HEK293 (cell line): ENCODE data around the gene CELSR1.

Source experiments
- CTCF ChIP-seq: fragments of 450-650 bp; formaldehyde crosslinking; IDR thresholded peaks from 2 replicates; pipeline ENCODE4 v1.5.1; 2016; ENCODE audit warnings: missing biosample characterization, missing genetic modification characterization
- SETDB1 ChIP-seq: IDR thresholded peaks from one replicate; pipeline ENCODE4 v1.6.1; 2017; ENCODE audit warnings: mild to moderate bottlenecking, low read length, moderate library complexity, mixed read lengths; ENCODE audit not compliant: insufficient read length
- ZBTB21 ChIP-seq: fragments of 450-650 bp; formaldehyde crosslinking; IDR thresholded peaks from 2 replicates; pipeline ENCODE4 v1.5.1; 2017; ENCODE audit warnings: missing biosample characterization, missing genetic modification characterization
- ZNF24 ChIP-seq: fragments of 450-650 bp; formaldehyde crosslinking; IDR thresholded peaks from 2 replicates; pipeline ENCODE4 v1.5.1; 2016; ENCODE audit warnings: missing biosample characterization, missing genetic modification characterization
- ZNF514 ChIP-seq: fragments of 450-650 bp; formaldehyde crosslinking; IDR thresholded peaks from 2 replicates; pipeline ENCODE4 v1.5.1; 2016; ENCODE audit warnings: missing biosample characterization, missing genetic modification characterization
- ZNF561 ChIP-seq: fragments of 450-650 bp; IDR thresholded peaks from 2 replicates; pipeline ENCODE4 v1.5.1; 2018; ENCODE audit warnings: missing biosample characterization, missing genetic modification characterization, borderline replicate concordance
- TF ChIP-seq, protein P1 (sequence below): fragments of 450-650 bp; formaldehyde crosslinking; IDR thresholded peaks from 2 replicates; pipeline ENCODE4 v1.5.1; 2016; ENCODE audit warnings: missing biosample characterization, missing genetic modification characterization

DNA sequence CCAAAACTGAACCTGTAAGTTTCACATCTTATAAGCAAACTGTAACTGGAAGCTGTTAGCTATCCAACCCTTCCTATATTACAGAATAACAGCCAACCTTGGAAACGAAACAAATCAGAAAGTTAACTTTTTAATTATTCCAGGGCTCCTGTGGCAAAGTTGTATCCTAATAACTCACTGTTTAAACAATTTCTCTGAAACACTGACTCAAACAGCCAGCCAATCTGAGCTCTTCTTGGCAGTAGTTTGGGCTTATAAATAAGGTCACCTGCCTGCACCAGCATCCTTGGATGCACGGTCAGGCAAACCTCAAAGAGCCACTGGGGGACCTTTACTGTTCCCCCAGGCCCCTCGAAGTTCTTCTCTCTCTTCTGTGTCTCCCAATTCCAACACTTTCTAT lies 5.0 kb downstream of the CELSR1 start:
- TF ChIP-seq ZBTB21 (tag by site-specific recombination) (no peak), SETDB1 (no peak), ZNF24 (tag by site-specific recombination) (no peak), CTCF (tag by site-specific recombination) (no peak), ZNF561 (tag by site-specific recombination) (no peak), ZNF514 (tag by site-specific recombination) (no peak)
- TF ChIP-seq, protein P1, sequence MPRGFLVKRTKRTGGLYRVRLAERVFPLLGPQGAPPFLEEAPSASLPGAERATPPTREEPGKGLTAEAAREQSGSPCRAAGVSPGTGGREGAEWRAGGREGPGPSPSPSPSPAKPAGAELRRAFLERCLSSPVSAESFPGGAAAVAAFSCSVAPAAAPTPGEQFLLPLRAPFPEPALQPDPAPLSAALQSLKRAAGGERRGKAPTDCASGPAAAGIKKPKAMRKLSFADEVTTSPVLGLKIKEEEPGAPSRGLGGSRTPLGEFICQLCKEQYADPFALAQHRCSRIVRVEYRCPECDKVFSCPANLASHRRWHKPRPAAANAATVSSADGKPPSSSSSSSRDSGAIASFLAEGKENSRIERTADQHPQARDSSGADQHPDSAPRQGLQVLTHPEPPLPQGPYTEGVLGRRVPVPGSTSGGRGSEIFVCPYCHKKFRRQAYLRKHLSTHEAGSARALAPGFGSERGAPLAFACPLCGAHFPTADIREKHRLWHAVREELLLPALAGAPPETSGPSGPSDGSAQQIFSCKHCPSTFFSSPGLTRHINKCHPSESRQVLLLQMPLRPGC (tag by site-specific recombination) = no peak
